Spleen (tissue), 7 donors: ENCODE measurements around the gene CLCN5.

Experiments used
- CTCF ChIP-seq, 11 experiments: fragments of 200-600 bp in 7 of 11; fragments of 450-650 bp in 4 of 11; sonication (generic) in 4 of 11; IDR thresholded peaks in 8 of 11; conservative IDR thresholded peaks in 3 of 11; 1 replicate in 7 of 11; 2 replicates in 4 of 11; pipeline versions ENCODE4 v1.4.0 to v1.8.0; 2016 to 2021; ENCODE audit warnings: antibody characterized with exemption in 11 of 11, inconsistent platforms in 4 of 11, mild to moderate bottlenecking in 1 of 11
- POLR2A ChIP-seq, 3 donors: fragments of 450-650 bp; IDR thresholded peaks; one replicate each; pipeline ENCODE4 v1.5.1; 2017; ENCODE audit warnings: antibody characterized with exemption in 3 of 3, mild to moderate bottlenecking in 1 of 3
- POLR2AphosphoS5 ChIP-seq, 3 donors: sonication (generic); formaldehyde crosslinking; IDR thresholded peaks; one replicate each; pipeline ENCODE4 v1.5.1; 2017; ENCODE audit warnings: antibody characterized with exemption in 3 of 3
- donor health status: DM: no; HTN: no; CAD: no; lungs with moderate emphysema.
- donor health status: DM: no; HTN: no; CAD: no.
- donor health status: DM: no; HTN: no; CAD: no.

- no peak for TF ChIP-seq CTCF (IDR thresholded peaks at IDR 0.05 in 8 of 11, conservative IDR thresholded peaks at IDR 0.05 in 3 of 11)
- TF ChIP-seq POLR2AphosphoS5 (IDR thresholded peaks at IDR 0.05), result no peak
- TF ChIP-seq POLR2A (IDR thresholded peaks at IDR 0.05), result no peak
Observed at GRCh38 chrX:49996474-49996873, 74.1 kb downstream of the CLCN5 start.
